Small intestine (tissue), 7 donors: Measurements from ENCODE around the gene MRPL54. TPM values are rescaled to one million over a fixed set of nuclear protein-coding genes. Genes with fewer than 3 reads are reported as not detected.

Experiments used
- DNase-seq, 2 donors: peaks; one replicate each; pipeline versions ENCODE4 v3.0.0 to v3.0.0-alpha.2; 2013
- FAIRE-seq: peaks from 2 replicates; lab custom pipeline; 2012; peaks lifted over from hg19 to GRCh38; lab: Jason Lieb, UNC
- H3K27ac ChIP-seq, 3 donors: one replicate each; pipeline ENCODE4 v1.5.1; 2013; ENCODE audit warnings: low read length in 2 of 3, mild to moderate bottlenecking in 2 of 3, control low read depth in 1 of 3, inconsistent platforms in 1 of 3, low read depth in 1 of 3, moderate library complexity in 1 of 3
- H3K27me3 ChIP-seq, 3 donors: one replicate each; pipeline ENCODE4 v1.6.1; 2013; ENCODE audit warnings: low read length in 3 of 3, inconsistent platforms in 1 of 3; ENCODE audit not compliant: control insufficient read depth in 3 of 3, insufficient read depth in 3 of 3
- H3K36me3 ChIP-seq, 3 donors: one replicate each; pipeline ENCODE4 v1.6.1; 2013; ENCODE audit warnings: low read length in 3 of 3, inconsistent platforms in 1 of 3, low read depth in 1 of 3, mild to moderate bottlenecking in 1 of 3, moderate library complexity in 1 of 3; ENCODE audit not compliant: control insufficient read depth in 3 of 3, insufficient read depth in 2 of 3
- H3K4me1 ChIP-seq, 3 donors: one replicate each; pipeline ENCODE4 v1.6.1; 2013; ENCODE audit warnings: low read length in 2 of 3, inconsistent platforms in 1 of 3, low read depth in 1 of 3, mild to moderate bottlenecking in 1 of 3, moderate library complexity in 1 of 3; ENCODE audit not compliant: control insufficient read depth in 3 of 3, insufficient read depth in 2 of 3
- H3K4me3 ChIP-seq, 3 donors: one replicate each; pipeline ENCODE4 v1.5.1; 2013; ENCODE audit warnings: low read length in 3 of 3, control low read depth in 1 of 3, inconsistent platforms in 1 of 3, low read depth in 1 of 3, mild to moderate bottlenecking in 1 of 3, moderate library complexity in 1 of 3
- H3K9me3 ChIP-seq, 2 donors: one replicate each; pipeline ENCODE4 v1.6.1; 2013; ENCODE audit warnings: low read depth in 1 of 2, low read length in 1 of 2; ENCODE audit not compliant: control insufficient read depth in 2 of 2, insufficient read depth in 1 of 2
- WGBS, 3 donors: extraction: QIAGEN DNeasy Blood & Tissue Kit; methylation state at CpG; one replicate each; pipeline ENCODE4 v1.1.7; 2013; 5-methylcytosine and 5-hydroxymethylcytosine counted together
- polyA plus RNA-seq, 4 donors: library from polyadenylated mRNA; stranded (reverse) in 3 of 4; unstranded in 1 of 4; fragments of 200-250 nt in 3 of 4; fragments of 120-200 nt in 1 of 4; gene quantifications; one replicate each; pipeline versions ENCODE4 v1.2.1 to v1.2.3, GENCODE V29; 2013
- donor health status: healthy with polysubstance abuse.
- donor health status: control.
- donor health status: control.
- donor health status: Bipolar disorder and iron deficiency.
- donor health status: healthy.

Gene MRPL54
- polyA plus RNA-seq, 4 donors = 54.1 to 170 (median 125) TPM

GRCh38 chr19:3733549-3734309 is 28.8 kb upstream of the MRPL54 start:
- Histone ChIP-seq H3K36me3 (peaks cover 6 to 87% (median 21%) of the 10 kb centered on the region in 3 donors), H3K4me3 (no peak overlapping the region), H3K4me1 (no peaks in the 10 kb centered on the region), H3K27ac (no peak overlapping the region), H3K9me3 (peaks cover 0 to 8% of the 10 kb centered on the region in 2 donors), H3K27me3 (no peaks in the 10 kb centered on the region)
- 81 to 89% (median 88%) methylated on average over 19 to 20 of the region's 20 CpGs for WGBS, 3 donors
- DNase-seq (no peak), FAIRE-seq (no peak)

GRCh38 chr19:3734310-3734600 is 28.2 kb upstream of the MRPL54 start:
- no peak overlapping the region for H3K4me3 ChIP-seq
- no peaks in the 10 kb centered on the region for H3K27me3 ChIP-seq
- H3K36me3 ChIP-seq = peaks cover 6 to 86% (median 23%) of the 10 kb centered on the region in 3 donors
- peaks cover 0 to 4% of the 10 kb centered on the region in 2 donors for H3K9me3 ChIP-seq
- H3K27ac ChIP-seq = no peak overlapping the region
- DNase-seq (no peak), FAIRE-seq (no peak)
- 91 to 97% (median 91%) methylated on average over 14 of the region's 14 CpGs for WGBS, 3 donors
- no peaks in the 10 kb centered on the region for H3K4me1 ChIP-seq

DNA sequence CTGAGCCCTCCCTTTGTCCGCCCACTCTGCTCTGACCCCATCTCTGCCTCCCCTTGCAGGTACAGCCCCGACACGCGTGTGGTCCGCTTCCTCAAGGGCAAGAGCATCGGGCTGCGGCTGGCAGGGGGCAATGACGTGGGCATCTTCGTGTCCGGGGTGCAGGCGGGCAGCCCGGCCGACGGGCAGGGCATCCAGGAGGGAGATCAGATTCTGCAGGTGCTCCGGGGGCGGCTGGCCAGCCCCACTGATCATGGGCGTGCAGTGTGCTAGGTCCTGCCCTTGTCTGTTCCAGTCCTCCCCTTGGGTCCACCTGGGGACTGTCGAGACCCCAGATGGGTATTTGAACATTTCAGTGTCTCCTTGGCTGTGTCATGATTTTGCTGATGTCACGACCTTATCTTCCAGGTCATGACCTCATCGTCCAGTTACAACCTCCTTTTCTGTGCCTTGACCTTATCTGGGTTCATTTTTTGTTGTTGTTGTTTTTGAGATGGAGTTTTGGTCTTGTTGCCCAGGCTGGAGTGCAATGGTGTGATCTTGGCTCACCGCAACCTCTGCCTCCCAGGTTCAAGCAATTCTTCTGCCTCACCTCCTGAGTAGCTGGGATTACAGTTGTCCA is 26.3 kb upstream of the MRPL54 start:
- DNase-seq (no peak), FAIRE-seq (no peak)
- no peak overlapping the region for H3K4me3 ChIP-seq
- H3K27me3 ChIP-seq = no peaks in the 10 kb centered on the region
- 87 to 93% (median 89%) methylated on average over 16 to 21 of the region's 21 CpGs for WGBS, 3 donors
- H3K9me3 ChIP-seq = peaks cover 0 to 4% of the 10 kb centered on the region in 2 donors
- no peaks in the 10 kb centered on the region for H3K4me1 ChIP-seq
- H3K27ac ChIP-seq = no peak overlapping the region
- peaks cover 5 to 89% (median 29%) of the 10 kb centered on the region in 3 donors for H3K36me3 ChIP-seq

DNA sequence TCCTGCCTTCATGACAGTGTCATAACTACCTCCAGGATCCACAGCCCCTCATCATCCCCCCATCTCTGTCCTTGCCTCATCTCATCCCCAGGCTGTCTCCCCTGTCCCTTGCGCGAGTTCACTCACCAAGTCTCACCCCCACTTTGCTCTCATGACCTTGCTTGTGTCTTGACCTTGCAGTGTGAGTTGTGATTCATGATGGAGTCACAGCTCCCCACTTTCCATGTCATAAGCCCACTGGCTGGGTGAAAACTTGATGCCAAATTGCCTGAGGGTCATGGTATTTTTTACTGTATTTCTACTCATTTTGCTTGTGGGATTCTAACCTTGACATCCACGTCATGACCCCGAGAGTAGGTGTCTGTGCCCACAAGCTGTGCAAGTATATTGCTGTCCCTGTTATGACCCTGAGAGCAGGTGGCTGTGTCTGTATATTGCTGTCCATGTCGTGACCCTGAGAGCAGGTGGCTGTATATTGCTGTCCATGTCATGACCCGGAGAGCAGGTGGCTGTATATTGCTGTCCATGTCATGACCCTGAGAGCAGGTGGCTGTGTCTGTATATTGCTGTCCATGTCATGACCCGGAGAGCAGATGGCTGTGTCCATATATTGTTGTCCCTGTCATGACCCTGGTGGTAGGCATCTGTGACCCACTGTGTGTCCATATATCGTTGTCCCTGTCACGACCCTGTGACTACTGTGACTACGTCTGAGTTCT is 24.8 kb upstream of the MRPL54 start:
- Histone ChIP-seq H3K4me1 (no peaks in the 10 kb centered on the region), H3K27me3 (no peaks in the 10 kb centered on the region), H3K36me3 (peaks cover 5 to 90% (median 33%) of the 10 kb centered on the region in 3 donors), H3K27ac (no peak overlapping the region), H3K9me3 (no peaks in the 10 kb centered on the region), H3K4me3 (no peak overlapping the region)
- WGBS, 3 donors = 87 to 91% (median 89%) methylated on average over 10 of the region's 10 CpGs
- FAIRE-seq (no peak), DNase-seq (no peak)

GRCh38 chr19:3738477-3739220 is 23.8 kb upstream of the MRPL54 start:
- no peak for DNase-seq
- FAIRE-seq = no peak
- Histone ChIP-seq H3K27me3 (no peaks in the 10 kb centered on the region), H3K4me3 (no peak overlapping the region), H3K4me1 (no peaks in the 10 kb centered on the region), H3K9me3 (no peaks in the 10 kb centered on the region), H3K27ac (no peak overlapping the region), H3K36me3 (peaks cover 3 to 87% (median 32%) of the 10 kb centered on the region in 3 donors)
- 90 to 98% (median 94%) methylated on average over 32 of the region's 32 CpGs for WGBS, 3 donors

DNA sequence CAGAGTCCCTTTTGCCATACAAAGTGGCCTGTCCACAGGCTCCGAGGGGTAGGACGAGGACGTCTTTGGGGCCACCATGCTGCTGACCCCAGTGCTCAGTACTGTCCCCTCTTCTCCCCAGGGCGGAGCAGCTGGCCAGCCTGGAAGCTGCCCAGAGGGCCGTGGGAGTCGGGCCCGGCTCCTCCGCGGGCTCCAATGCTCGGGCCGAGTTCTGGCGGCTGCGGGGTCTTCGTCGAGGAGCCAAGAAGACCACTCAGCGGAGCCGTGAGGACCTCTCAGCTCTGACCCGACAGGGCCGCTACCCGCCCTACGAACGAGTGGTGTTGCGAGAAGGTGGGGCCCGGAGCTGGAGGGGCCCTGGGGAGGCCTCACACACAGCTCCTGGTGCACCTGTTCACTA is 22.1 kb upstream of the MRPL54 start:
- DNase-seq = no peak

DNA sequence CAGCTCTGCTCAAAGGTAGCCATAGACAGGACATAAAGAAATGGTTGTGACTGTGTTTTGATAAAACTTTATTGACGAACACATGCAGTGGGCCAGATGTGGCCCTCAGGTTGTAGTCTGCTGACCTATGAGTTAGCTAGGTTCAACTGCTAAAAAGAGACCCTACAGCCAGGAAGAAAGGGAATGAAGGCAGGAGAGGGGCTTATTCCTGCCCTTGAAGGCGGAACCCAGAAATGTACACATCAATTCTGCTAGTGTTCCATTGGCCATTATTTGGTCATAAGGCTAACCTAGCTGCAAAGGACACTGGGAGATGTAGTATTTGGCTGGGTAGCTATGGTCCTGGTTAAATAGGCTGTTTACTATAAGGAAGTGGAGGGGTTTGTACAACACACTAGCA is 19.0 kb upstream of the MRPL54 start:
- Histone ChIP-seq H3K27me3 (no peaks in the 10 kb centered on the region), H3K4me3 (no peak overlapping the region), H3K9me3 (no peaks in the 10 kb centered on the region), H3K36me3 (peaks cover 4 to 80% (median 27%) of the 10 kb centered on the region in 3 donors), H3K27ac (no peak overlapping the region), H3K4me1 (no peaks in the 10 kb centered on the region)
- no peak for FAIRE-seq
- no peak for DNase-seq
- WGBS, 3 donors = 95 to 98% (median 96%) methylated on average over 2 of the region's 2 CpGs

More for the DNA sequence above, 22.1 kb upstream of the MRPL54 start:
- no peak overlapping the region for H3K4me3 ChIP-seq
- no peaks in the 10 kb centered on the region for H3K9me3 ChIP-seq
- no peak overlapping the region for H3K27ac ChIP-seq
- no peak for FAIRE-seq
- no peaks in the 10 kb centered on the region for H3K4me1 ChIP-seq
- H3K36me3 ChIP-seq = peaks cover 4 to 84% (median 29%) of the 10 kb centered on the region in 3 donors
- WGBS, 3 donors = 94 to 95% (median 95%) methylated on average over 22 to 24 of the region's 24 CpGs
- no peaks in the 10 kb centered on the region for H3K27me3 ChIP-seq
